ENCODE results near the gene KCNN4.
"Not testable (repeated sequence)": the region's sequence is repeated elsewhere in the genome, so short reads cannot be mapped to it uniquely, and the experiment has no call there.

The KCNN4 gene

GRCh38 chr19:43775299-43775890 is 5.4 kb downstream of the KCNN4 start:
- FAIRE-seq, result no peak
- no peak for DNase-seq (ENCODE audit: insufficient read length, low spot score)

GRCh38 chr19:43774940-43775258 is 5.9 kb downstream of the KCNN4 start:
- FAIRE-seq; DNase-seq (ENCODE audit: insufficient read length, low spot score): not testable (repeated sequence)

DNA sequence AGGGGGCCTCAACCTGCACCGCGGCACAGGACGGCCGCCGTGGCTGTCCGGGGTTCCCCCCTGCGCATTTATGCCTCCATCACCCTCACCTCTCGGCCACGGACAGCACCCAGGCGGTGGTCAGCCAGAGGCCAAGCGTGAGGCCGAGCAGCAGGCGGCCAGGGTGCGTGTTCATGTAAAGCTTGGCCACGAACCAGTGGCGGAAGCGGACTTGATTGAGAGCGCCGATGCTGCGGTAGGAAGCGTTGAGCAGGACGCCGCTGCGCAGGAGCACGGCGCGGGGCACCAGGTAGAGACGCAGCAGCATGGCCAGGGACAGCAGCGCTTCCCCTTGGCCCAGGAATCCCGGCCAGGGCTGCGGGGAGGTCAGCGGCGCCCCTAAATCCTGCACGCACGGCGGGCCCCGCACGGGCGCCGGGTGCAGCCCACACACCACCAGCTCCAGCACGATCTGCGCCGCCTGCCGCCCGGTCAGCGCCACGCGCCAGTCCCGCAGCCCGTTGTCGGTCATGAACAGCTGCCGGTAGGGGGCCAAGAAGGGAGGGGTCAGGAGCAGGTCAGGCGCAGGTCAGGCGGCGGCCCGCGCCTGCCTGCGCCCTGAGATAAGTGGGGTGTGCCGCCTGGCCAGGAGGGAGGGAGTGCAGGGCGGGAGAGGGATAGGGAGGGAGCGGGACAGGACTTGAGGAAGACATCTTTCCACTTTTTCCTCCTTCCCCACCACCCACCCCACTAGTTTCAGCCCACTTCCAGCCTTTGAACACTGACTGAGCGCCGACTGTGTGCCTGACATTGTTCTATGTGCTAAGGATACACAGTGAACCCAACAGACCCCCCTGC is 6.5 kb downstream of the KCNN4 start:
- FAIRE-seq (no peak), DNase-seq (ENCODE audit: insufficient read length, low spot score) (no peak)

- DNase-seq (ENCODE audit: insufficient read length, low spot score) (no peak), FAIRE-seq (no peak)
Measured at GRCh38 chr19:43773725-43774102, 7.1 kb downstream of the KCNN4 start.

- DNase-seq (ENCODE audit: insufficient read length, low spot score), result no peak
- FAIRE-seq, result no peak
Measured at GRCh38 chr19:43769256-43769655, 11.5 kb downstream of the KCNN4 start.

- FAIRE-seq (no peak), DNase-seq (ENCODE audit: insufficient read length, low spot score) (no peak)
Measured at GRCh38 chr19:43768273-43769050, 12.3 kb downstream of the KCNN4 start.

DNA sequence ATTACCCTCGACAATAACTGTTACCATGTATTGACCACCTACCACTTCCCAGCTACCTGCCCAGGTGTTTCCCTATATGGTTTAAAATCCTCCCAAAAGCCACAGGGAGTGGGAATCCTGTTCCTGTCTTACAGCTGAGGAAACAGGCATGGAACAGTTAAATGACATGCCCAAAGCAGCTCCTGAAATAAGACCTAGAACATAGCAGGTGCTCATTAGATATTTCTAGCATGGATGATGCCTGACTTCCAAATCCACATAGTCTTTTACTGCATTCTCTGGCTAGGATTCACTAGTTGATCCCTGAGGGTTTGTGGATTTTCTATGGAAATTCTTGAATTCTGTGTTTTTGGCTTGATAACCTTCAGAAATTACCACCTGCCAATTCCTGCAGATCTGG is 13.0 kb downstream of the KCNN4 start:
- FAIRE-seq (no peak), DNase-seq (ENCODE audit: insufficient read length, low spot score) (no peak)

DNA sequence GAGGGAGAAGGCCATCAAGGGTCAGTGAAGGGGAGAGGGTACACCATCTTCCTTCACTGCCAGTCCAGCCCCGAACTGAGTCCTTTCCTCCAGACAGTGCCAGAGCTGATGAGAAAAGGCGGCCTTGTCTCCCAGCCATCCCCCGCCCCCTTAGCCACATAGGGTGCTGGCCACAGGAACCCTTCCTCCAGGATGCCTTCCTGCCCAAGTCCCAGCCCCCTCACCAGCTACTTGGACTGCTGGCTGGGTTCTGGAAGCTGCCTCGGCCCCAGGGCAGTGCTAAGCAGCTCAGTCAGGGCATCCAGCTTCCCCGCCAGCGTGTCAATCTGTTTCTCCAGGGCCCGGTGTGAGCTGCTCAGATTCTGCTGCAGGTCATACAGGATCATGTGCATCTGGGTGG is 13.5 kb downstream of the KCNN4 start:
- FAIRE-seq (no peak), DNase-seq (ENCODE audit: insufficient read length, low spot score) (no peak)

GRCh38 chr19:43766755-43767043 is 14.1 kb downstream of the KCNN4 start:
- DNase-seq (ENCODE audit: insufficient read length, low spot score) (no peak), FAIRE-seq (no peak)

- peak; percentile 54 for DNase-seq (ENCODE audit: insufficient read length, low spot score)
- peak; percentile 100 for FAIRE-seq
Measured at GRCh38 chr19:43765109-43765876, 15.5 kb downstream of the KCNN4 start.

DNA sequence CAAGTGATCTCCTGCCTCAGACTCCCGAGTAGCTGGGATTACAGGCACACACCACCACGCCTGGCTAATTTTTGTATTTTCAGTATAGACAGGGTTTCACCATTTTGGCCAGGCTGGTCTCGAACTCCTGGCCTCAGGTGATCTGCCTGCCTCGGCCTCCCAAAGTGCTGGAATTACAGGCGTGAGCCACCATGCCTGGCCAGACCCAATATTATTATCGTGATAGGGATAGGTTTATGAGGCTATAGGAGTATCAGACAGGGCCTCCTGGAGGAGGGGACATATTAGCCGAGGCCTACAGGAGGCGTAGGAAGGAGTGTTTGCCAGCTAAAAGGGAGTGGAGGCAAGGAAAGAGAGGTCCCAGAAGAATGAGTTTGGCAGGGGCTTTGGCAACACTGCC is 16.1 kb downstream of the KCNN4 start:
- FAIRE-seq; DNase-seq (ENCODE audit: insufficient read length, low spot score): not testable (repeated sequence)

DNA sequence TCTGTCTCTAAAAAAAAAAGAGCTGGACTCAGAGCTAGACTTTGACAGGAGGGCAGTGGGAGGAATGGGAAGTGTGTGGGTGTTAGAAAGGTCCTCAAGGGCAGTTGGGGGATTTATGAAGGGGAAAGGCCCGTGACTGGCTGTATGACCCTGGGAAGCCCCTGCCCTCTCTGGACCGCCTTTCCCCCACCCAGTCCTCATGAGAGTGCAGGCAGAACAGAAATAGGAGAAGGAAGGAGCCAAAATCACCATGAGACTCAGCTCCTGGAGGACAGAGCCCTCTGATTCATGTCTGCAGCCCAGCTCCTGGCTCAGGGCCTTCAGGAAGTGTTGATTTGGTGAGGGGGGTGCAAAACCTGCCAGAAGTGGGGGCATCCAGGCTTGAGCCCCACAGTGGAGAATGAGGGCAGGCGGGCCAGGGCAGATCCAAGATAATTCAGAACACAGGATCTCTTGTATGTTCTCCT is 17.3 kb downstream of the KCNN4 start:
- FAIRE-seq (peak; percentile 83), DNase-seq (ENCODE audit: insufficient read length, low spot score) (no peak)

GRCh38 chr19:43762814-43763213 is 18.0 kb downstream of the KCNN4 start:
- DNase-seq (ENCODE audit: insufficient read length, low spot score) (no peak), FAIRE-seq (no peak)

- FAIRE-seq, result no peak
- no peak for DNase-seq (ENCODE audit: insufficient read length, low spot score)
Measured at GRCh38 chr19:43760941-43761340, 19.8 kb downstream of the KCNN4 start.

DNA sequence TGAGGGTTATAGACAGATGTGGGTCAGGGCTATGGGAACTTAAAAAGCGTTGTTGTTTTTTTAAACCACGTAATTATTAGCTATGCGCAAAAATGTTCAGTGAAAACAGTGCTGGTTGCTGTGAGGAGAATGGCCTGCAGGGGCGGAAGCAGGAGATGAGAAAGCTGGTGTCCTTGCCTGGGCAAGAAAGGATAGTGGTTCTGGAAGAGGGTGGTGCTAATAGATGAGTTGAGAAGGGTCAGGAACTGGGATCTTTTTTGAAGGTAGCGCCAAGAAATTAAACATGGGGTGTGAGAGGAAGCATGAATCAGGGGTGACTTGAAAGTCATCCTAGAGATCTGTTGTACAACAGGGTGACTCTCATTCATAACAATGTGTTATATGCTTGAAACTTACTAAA is 21.3 kb downstream of the KCNN4 start:
- FAIRE-seq (peak; percentile 81), DNase-seq (ENCODE audit: insufficient read length, low spot score) (no peak)

GRCh38 chr19:43755256-43755801 is 25.4 kb downstream of the KCNN4 start:
- DNase-seq (ENCODE audit: insufficient read length, low spot score), result no peak
- FAIRE-seq, result peak; percentile 94

- DNase-seq (ENCODE audit: insufficient read length, low spot score) (peak; percentile 58), FAIRE-seq (peak; percentile 93)
Measured at GRCh38 chr19:43754503-43755255, 26.1 kb downstream of the KCNN4 start, which contains the start of gene SMG9. TSS of gene SMG9 (minus strand) at chr19:43754962. CDS start at chr19:43750741, 4,221 bp downstream.

DNA sequence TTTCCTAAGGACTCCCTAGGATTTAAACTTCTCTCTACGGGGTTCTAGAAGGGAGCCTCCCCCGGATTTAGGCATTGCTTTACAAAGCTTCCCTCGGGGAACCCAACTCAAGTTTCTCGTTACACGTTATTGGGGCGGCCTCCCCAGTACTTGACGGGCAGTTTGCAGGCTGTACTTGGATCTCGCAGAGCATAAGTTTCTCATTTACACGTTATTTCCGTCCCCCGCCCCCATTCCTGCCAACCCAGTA is 26.6 kb downstream of the KCNN4 start:
- DNase-seq (ENCODE audit: insufficient read length, low spot score), result no peak
- no peak for FAIRE-seq

GRCh38 chr19:43752287-43752875 is 28.4 kb downstream of the KCNN4 start:
- DNase-seq (ENCODE audit: insufficient read length, low spot score) (no peak), FAIRE-seq (peak; percentile 49)
